Measurements from ENCODE around the gene MAGI2.
A peak's percentile ranks its signal among the peaks of the same experiment; 100 is the strongest.

Gene MAGI2

GRCh38 chr7:78041423-78041822, 1412.0 kb downstream of the MAGI2 start:
- DNase-seq, result no peak

GRCh38 chr7:78039790-78040776, 1413.4 kb downstream of the MAGI2 start:
- DNase-seq, result peak; percentile 83

GRCh38 chr7:78038465-78039080, 1414.9 kb downstream of the MAGI2 start:
- DNase-seq, result no peak

GRCh38 chr7:78037603-78038002, 1415.9 kb downstream of the MAGI2 start:
- no peak for DNase-seq

GRCh38 chr7:78033410-78033809, 1420.1 kb downstream of the MAGI2 start:
- no peak for DNase-seq

- no peak for DNase-seq
Observed at GRCh38 chr7:78026492-78026891, 1427.0 kb downstream of the MAGI2 start.

- DNase-seq, result no peak
Observed at GRCh38 chr7:78024591-78024990, 1428.9 kb downstream of the MAGI2 start.

- DNase-seq, result no peak
Observed at GRCh38 chr7:78023191-78023590, 1430.3 kb downstream of the MAGI2 start.

GRCh38 chr7:78022165-78022564, 1431.3 kb downstream of the MAGI2 start:
- DNase-seq, result no peak

- no peak for DNase-seq
Observed at GRCh38 chr7:78020874-78021249, 1432.6 kb downstream of the MAGI2 start.

GRCh38 chr7:78020136-78020873, 1433.2 kb downstream of the MAGI2 start:
- DNase-seq, result peak; percentile 97

- DNase-seq, result peak; percentile 96
Observed at GRCh38 chr7:78019447-78020135, 1433.9 kb downstream of the MAGI2 start.

- DNase-seq, result peak; percentile 59
Observed at GRCh38 chr7:78018641-78019446, 1434.6 kb downstream of the MAGI2 start.

GRCh38 chr7:78017591-78018100, 1435.8 kb downstream of the MAGI2 start:
- no peak for DNase-seq

GRCh38 chr7:78015574-78016260, 1437.8 kb downstream of the MAGI2 start:
- DNase-seq, result no peak

- no peak for DNase-seq
Observed at GRCh38 chr7:78014401-78014800, 1439.1 kb downstream of the MAGI2 start.

- DNase-seq, result no peak
Observed at GRCh38 chr7:78013386-78013785, 1440.1 kb downstream of the MAGI2 start.

- no peak for DNase-seq
Observed at GRCh38 chr7:78011642-78012041, 1441.8 kb downstream of the MAGI2 start.

GRCh38 chr7:78007231-78007630, 1446.2 kb downstream of the MAGI2 start:
- no peak for DNase-seq

- no peak for DNase-seq
Observed at GRCh38 chr7:78006063-78006755, 1447.3 kb downstream of the MAGI2 start.
